DND-41 (cell line): ENCODE data around the gene GOLPH3L.

ENCODE experiments used
- EZH2 ChIP-seq: IDR thresholded peaks from 3 replicates; pipeline ENCODE4 v1.6.1; 2012; ENCODE audit warnings: borderline replicate concordance, low read depth, mild to moderate bottlenecking, moderate library complexity, low read length, inconsistent platforms; ENCODE audit not compliant: severe bottlenecking
- TF ChIP-seq, protein P1 (sequence below): IDR thresholded peaks from 2 replicates; pipeline ENCODE4 v1.5.1; 2012; ENCODE audit warnings: borderline replicate concordance, low read length, moderate library complexity, mild to moderate bottlenecking; ENCODE audit not compliant: poor library complexity, severe bottlenecking; ENCODE audit errors: extremely low read depth

- no peak for TF ChIP-seq EZH2
- TF ChIP-seq, protein P1, sequence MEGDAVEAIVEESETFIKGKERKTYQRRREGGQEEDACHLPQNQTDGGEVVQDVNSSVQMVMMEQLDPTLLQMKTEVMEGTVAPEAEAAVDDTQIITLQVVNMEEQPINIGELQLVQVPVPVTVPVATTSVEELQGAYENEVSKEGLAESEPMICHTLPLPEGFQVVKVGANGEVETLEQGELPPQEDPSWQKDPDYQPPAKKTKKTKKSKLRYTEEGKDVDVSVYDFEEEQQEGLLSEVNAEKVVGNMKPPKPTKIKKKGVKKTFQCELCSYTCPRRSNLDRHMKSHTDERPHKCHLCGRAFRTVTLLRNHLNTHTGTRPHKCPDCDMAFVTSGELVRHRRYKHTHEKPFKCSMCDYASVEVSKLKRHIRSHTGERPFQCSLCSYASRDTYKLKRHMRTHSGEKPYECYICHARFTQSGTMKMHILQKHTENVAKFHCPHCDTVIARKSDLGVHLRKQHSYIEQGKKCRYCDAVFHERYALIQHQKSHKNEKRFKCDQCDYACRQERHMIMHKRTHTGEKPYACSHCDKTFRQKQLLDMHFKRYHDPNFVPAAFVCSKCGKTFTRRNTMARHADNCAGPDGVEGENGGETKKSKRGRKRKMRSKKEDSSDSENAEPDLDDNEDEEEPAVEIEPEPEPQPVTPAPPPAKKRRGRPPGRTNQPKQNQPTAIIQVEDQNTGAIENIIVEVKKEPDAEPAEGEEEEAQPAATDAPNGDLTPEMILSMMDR, result no peak
These were observed 10.7 kb downstream of the GOLPH3L start for GRCh38 chr1:150686275-150686674.
